ENCODE data around the gene PHF20. TPM values are rescaled to one million over a fixed set of nuclear protein-coding genes. Genes with fewer than 3 reads are reported as not detected.

The PHF20 gene
- total and polyA plus RNA-seq, 2 experiments from 2014 or later: 23.3 to 35.4 TPM

DNA sequence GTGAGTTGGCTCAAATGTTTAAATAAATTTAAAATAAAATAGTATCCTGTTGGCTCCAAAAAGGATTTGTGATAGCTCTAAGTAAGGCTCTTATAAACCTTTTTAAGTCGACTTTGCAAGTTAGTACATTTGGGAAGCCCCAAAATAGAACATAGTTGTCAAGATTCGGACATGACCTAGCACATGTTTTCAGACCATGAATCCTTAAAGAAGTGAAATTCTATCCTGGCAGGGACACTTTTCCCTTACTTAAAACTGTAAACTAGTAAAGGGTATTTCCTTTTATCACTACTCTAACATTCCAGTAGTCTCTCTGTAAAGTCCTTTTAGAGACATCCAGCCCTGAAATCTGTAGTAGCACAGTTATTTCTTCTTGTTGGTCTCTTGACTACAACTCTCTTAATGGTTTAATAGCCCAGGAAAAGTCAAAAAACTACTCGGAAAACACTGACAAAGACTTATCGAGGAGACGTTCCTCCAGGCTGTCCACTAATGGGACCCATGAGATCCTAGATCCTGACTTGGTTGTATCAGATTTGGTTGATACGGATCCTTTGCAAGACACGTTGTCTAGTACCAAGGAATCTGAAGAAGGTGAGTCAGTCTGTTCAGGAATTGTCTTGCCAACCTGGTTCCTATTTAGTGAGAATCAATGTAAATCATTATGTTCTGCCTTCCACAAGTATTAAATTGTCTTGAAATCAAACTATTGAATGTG, 98.9 kb downstream of the PHF20 start:
- Histone ChIP-seq H3K9me3 (ENCODE audit: low read depth) (no peaks in the 10 kb centered on the region), H3K4me1 (ENCODE audit: insufficient read depth) (peaks cover 53% of the 10 kb centered on the region), H3K4me3 (peak overlapping the region; percentile 57), H3K27ac (peak overlapping the region; percentile 57), H3F3A (ENCODE audit: insufficient read depth) (peaks cover 37% of the 10 kb centered on the region), H2AFZ (peak overlapping the region; percentile 54), H4K20me1 (ENCODE audit: insufficient read depth) (no peaks in the 10 kb centered on the region), H3K4me2 (ENCODE audit: unreplicated experiment) (peak overlapping the region; percentile 79), H3K79me2 (ENCODE audit: insufficient read depth) (peaks cover 22% of the 10 kb centered on the region), H3K36me3 (ENCODE audit: low read depth) (no peaks in the 10 kb centered on the region), H3K27me3 (replicated peaks; ENCODE audit: insufficient read depth) (no peaks in the 10 kb centered on the region), H3K9ac (peak overlapping the region; percentile 63; the same call in 1 of the 2 replicates), H3K9me2 (ENCODE audit: insufficient read depth) (no peaks in the 10 kb centered on the region)
- DNase-seq: peak; percentile 46
- TF ChIP-seq EZH2phosphoT487 (IDR thresholded peaks at IDR 0.05; ENCODE audit: insufficient read depth, low read depth) (no peak), EZH2 (IDR thresholded peaks at IDR 0.05; ENCODE audit: insufficient read depth, poor library complexity, severe bottlenecking) (no peak)
- in situ Hi-C loops (cut with MboI): no loop called here
- WGBS, 2 experiments (ENCODE audit: low coverage in 1 of 2, low lambda C conversion rate in 2 of 2, missing lambda C conversion rate in 2 of 2): 71 to 76% methylated on average over 7 of the region's 7 CpGs

DNA sequence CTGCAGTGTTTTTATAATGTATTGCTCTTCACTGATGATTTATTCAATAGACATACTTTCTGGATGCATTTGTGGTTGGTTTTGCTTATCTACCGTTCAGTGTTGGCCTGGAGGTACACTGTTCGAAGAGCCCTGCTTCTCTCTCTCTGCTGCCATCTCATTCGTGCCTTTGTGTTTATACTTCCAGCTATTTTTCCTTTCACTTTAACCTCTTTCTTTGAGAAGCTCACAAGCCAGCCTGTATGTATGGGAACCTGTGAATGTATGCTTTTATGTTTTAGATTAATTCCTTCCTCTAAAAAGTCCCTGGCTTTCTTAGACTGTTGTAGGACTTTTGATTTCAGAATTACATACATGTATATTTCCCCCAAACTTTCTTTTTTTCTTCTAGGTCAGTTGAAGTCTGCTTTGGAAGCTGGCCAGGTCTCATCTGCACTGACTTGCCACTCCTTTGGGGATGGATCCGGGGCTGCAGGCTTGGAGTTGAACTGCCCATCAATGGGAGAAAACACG, 99.5 kb downstream of the PHF20 start:
- in situ Hi-C loops (cut with MboI): no loop called here
- H4K20me1 ChIP-seq (ENCODE audit: insufficient read depth): no peaks in the 10 kb centered on the region
- peak overlapping the region; percentile 57 for H3K27ac ChIP-seq
- no peaks in the 10 kb centered on the region for H3K9me2 ChIP-seq (ENCODE audit: insufficient read depth)
- peak; percentile 58 for DNase-seq
- TF ChIP-seq EZH2 (IDR thresholded peaks at IDR 0.05; ENCODE audit: insufficient read depth, poor library complexity, severe bottlenecking) (no peak), EZH2phosphoT487 (IDR thresholded peaks at IDR 0.05; ENCODE audit: insufficient read depth, low read depth) (no peak)
- WGBS, 2 experiments (ENCODE audit: low coverage in 1 of 2, low lambda C conversion rate in 2 of 2, missing lambda C conversion rate in 2 of 2): 16 to 23% methylated on average over 5 of the region's 5 CpGs
- H3K4me1 ChIP-seq (ENCODE audit: insufficient read depth): peaks cover 53% of the 10 kb centered on the region
- H2AFZ ChIP-seq: peak overlapping the region; percentile 54
- H3F3A ChIP-seq (ENCODE audit: insufficient read depth): peaks cover 38% of the 10 kb centered on the region
- no peaks in the 10 kb centered on the region for H3K36me3 ChIP-seq (ENCODE audit: low read depth)
- peak overlapping the region; percentile 79 for H3K4me2 ChIP-seq (ENCODE audit: unreplicated experiment)
- no peaks in the 10 kb centered on the region for H3K9me3 ChIP-seq (ENCODE audit: low read depth)
- H3K27me3 ChIP-seq (replicated peaks; ENCODE audit: insufficient read depth): no peaks in the 10 kb centered on the region
- H3K79me2 ChIP-seq (ENCODE audit: insufficient read depth): peaks cover 22% of the 10 kb centered on the region
- peak overlapping the region; percentile 57 for H3K4me3 ChIP-seq
- H3K9ac ChIP-seq: peak overlapping the region; percentile 63

DNA sequence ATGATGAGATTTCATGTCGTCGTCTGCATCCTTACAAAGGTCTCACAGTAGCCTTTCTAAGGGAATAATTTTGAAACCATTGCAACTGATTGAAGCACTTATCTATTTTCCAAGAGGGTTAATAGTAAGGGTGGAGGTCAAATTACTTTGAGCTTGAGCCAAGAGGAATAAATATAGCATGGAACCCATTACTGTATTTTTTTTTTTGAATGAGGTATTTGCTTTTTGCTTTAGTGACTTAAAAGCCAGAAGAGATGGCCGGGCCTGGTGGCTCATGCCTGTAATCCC, 104.2 kb downstream of the PHF20 start:
- in situ Hi-C loops (cut with MboI): no loop called here

DNA sequence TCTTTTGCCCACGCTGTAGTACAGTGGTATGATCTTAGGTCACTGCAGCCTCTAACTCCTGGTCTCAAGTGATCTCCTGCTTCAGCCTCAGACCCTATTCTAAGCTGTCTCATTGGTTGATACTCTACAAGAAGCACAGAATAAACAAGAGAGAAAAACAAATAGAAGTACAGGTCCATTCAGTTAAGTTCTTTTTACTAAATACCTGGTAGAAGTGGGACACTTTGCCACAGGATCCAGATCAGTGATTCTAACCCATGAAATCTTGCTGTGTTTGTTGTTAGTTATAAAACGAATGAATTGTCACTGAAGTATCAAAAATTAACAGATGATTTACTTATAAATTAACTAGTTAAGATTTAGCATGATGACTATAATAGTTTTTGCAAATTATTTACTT, 105.8 kb downstream of the PHF20 start:
- in situ Hi-C loops (cut with MboI): no loop called here
- no peaks in the 10 kb centered on the region for H3K9me3 ChIP-seq (ENCODE audit: low read depth)
- TF ChIP-seq EZH2phosphoT487 (IDR thresholded peaks at IDR 0.05; ENCODE audit: insufficient read depth, low read depth) (no peak), EZH2 (IDR thresholded peaks at IDR 0.05; ENCODE audit: insufficient read depth, poor library complexity, severe bottlenecking) (no peak)
- no peaks in the 10 kb centered on the region for H4K20me1 ChIP-seq (ENCODE audit: insufficient read depth)
- H3K27me3 ChIP-seq (replicated peaks; ENCODE audit: insufficient read depth): no peaks in the 10 kb centered on the region
- WGBS, 2 experiments (ENCODE audit: low coverage in 1 of 2, low lambda C conversion rate in 2 of 2, missing lambda C conversion rate in 2 of 2): 94% methylated on average over 2 of the region's 2 CpGs
- peaks cover 57% of the 10 kb centered on the region for H3K79me2 ChIP-seq (ENCODE audit: insufficient read depth)
- H3K9me2 ChIP-seq (ENCODE audit: insufficient read depth): no peaks in the 10 kb centered on the region
- H3K27ac ChIP-seq: no peak overlapping the region
- H3K4me3 ChIP-seq: no peak overlapping the region
- no peaks in the 10 kb centered on the region for H3K36me3 ChIP-seq (ENCODE audit: low read depth)
- H3K9ac ChIP-seq: no peak overlapping the region
- no peak overlapping the region for H2AFZ ChIP-seq
- H3K4me1 ChIP-seq (ENCODE audit: insufficient read depth): peaks cover 36% of the 10 kb centered on the region
- no peak overlapping the region for H3K4me2 ChIP-seq (ENCODE audit: unreplicated experiment)
- no peak for DNase-seq
- H3F3A ChIP-seq (ENCODE audit: insufficient read depth): peaks cover 33% of the 10 kb centered on the region

More for the DNA sequence above, 104.2 kb downstream of the PHF20 start:
- Histone ChIP-seq H4K20me1 (ENCODE audit: insufficient read depth) (no peaks in the 10 kb centered on the region), H3K9me3 (ENCODE audit: low read depth) (no peaks in the 10 kb centered on the region), H3K27me3 (replicated peaks; ENCODE audit: insufficient read depth) (no peaks in the 10 kb centered on the region), H3F3A (ENCODE audit: insufficient read depth) (peaks cover 30% of the 10 kb centered on the region), H3K36me3 (ENCODE audit: low read depth) (no peaks in the 10 kb centered on the region), H3K4me2 (ENCODE audit: unreplicated experiment) (peak overlapping the region; percentile 78), H3K9ac (peak overlapping the region; percentile 77), H3K27ac (peak overlapping the region; percentile 90), H3K79me2 (ENCODE audit: insufficient read depth) (peaks cover 52% of the 10 kb centered on the region), H3K4me3 (peak overlapping the region; percentile 37), H3K4me1 (ENCODE audit: insufficient read depth) (peaks cover 38% of the 10 kb centered on the region), H3K9me2 (ENCODE audit: insufficient read depth) (no peaks in the 10 kb centered on the region), H2AFZ (no peak overlapping the region)
- WGBS, 2 experiments (ENCODE audit: low coverage in 1 of 2, low lambda C conversion rate in 2 of 2, missing lambda C conversion rate in 2 of 2): 93 to 100% methylated on average over 3 of the region's 3 CpGs
- no peak for TF ChIP-seq EZH2 (IDR thresholded peaks at IDR 0.05; ENCODE audit: insufficient read depth, poor library complexity, severe bottlenecking)
- no peak for DNase-seq
